Neural cell (in vitro differentiated cells): ENCODE measurements around the gene TMEM237. TPM values are rescaled to one million over a fixed set of nuclear protein-coding genes. Genes with fewer than 3 reads are reported as not detected.

Experiments used
- H2AFZ ChIP-seq: fragments of 200-600, 300-800 bp; sonication (generic), shearing (Covaris generic); 2 replicates; pipeline ENCODE4 v1.6.0; 2014; ENCODE audit warnings: low read depth, mild to moderate bottlenecking, antibody characterized with exemption, low read length, moderate library complexity
- H3F3A ChIP-seq: fragments of 200-600 bp; shearing (Covaris generic); 2 replicates; pipeline ENCODE4 v1.6.1; 2016; ENCODE audit warnings: mild to moderate bottlenecking, moderate library complexity, mixed read lengths, antibody characterized with exemption, low read length; ENCODE audit not compliant: insufficient read depth, poor library complexity, severe bottlenecking
- H3K27ac ChIP-seq: fragments of 200-600, 300-800 bp; sonication (generic), shearing (Covaris generic); 2 replicates; pipeline ENCODE4 v1.5.1; 2014; ENCODE audit warnings: mild to moderate bottlenecking, low read length, moderate library complexity
- H3K27me3 ChIP-seq: fragments of 300-800, 200-600 bp; sonication (generic), shearing (Covaris generic); 2 replicates; pipeline ENCODE4 v1.6.0; 2014; ENCODE audit warnings: mild to moderate bottlenecking, low read depth, low read length, moderate library complexity; ENCODE audit not compliant: insufficient read depth
- H3K36me3 ChIP-seq: fragments of 300-800, 200-600 bp; sonication (generic), shearing (Covaris generic); 2 replicates; pipeline ENCODE4 v1.5.1; 2014; ENCODE audit warnings: mild to moderate bottlenecking, antibody characterized with exemption, low read length, moderate library complexity; ENCODE audit not compliant: insufficient read depth
- H3K4me2 ChIP-seq: fragments of 300-800, 200-600 bp; sonication (generic), shearing (Covaris generic); 2 replicates; pipeline ENCODE4 v1.6.0; 2014; ENCODE audit warnings: mild to moderate bottlenecking, low read length
- H3K4me3 ChIP-seq: fragments of 300-800, 200-600 bp; sonication (generic), shearing (Covaris generic); 2 replicates; pipeline ENCODE4 v1.5.1; 2014; ENCODE audit warnings: mild to moderate bottlenecking, low read length, moderate library complexity
- H3K79me2 ChIP-seq: fragments of 200-600 bp; shearing (Covaris generic); replicated peaks from 2 replicates; pipeline ENCODE4 v1.6.0; 2014; ENCODE audit warnings: mild to moderate bottlenecking, low read length, moderate library complexity; ENCODE audit not compliant: insufficient read depth
- H3K9ac ChIP-seq: fragments of 300-800, 200-600 bp; sonication (generic), shearing (Covaris generic); 2 replicates; pipeline ENCODE4 v1.6.1; 2016; ENCODE audit warnings: mild to moderate bottlenecking, low read length, mixed read lengths
- H3K9me2 ChIP-seq: fragments of 200-600 bp; shearing (Covaris generic); 2 replicates; pipeline ENCODE4 v1.6.1; 2016; ENCODE audit warnings: mild to moderate bottlenecking, low read length, mixed read lengths; ENCODE audit not compliant: insufficient read depth
- H3K9me3 ChIP-seq: fragments of 200-600, 300-800 bp; sonication (generic), shearing (Covaris generic); 2 replicates; pipeline ENCODE4 v1.6.1; 2016; ENCODE audit warnings: mild to moderate bottlenecking, mixed run types, low read length, moderate library complexity, mixed read lengths
- H4K20me1 ChIP-seq: fragments of 200-600 bp; shearing (Covaris generic); 2 replicates; pipeline ENCODE4 v1.6.1; 2016; ENCODE audit warnings: mild to moderate bottlenecking, mixed run types; ENCODE audit not compliant: insufficient read depth
- EP300 ChIP-seq: fragments of 450-650 bp; conservative IDR thresholded peaks from 2 replicates; pipeline ENCODE4 v1.6.1; 2014; ENCODE audit warnings: antibody characterized with exemption, mild to moderate bottlenecking, moderate library complexity; ENCODE audit not compliant: poor library complexity, severe bottlenecking
- EZH2 ChIP-seq: fragments of 200-600, 300-800 bp; shearing (Covaris generic), sonication (generic); IDR thresholded peaks from 2 replicates; pipeline ENCODE4 v1.6.1; 2014; ENCODE audit warnings: antibody characterized with exemption, low read length, borderline replicate concordance, mild to moderate bottlenecking; ENCODE audit not compliant: insufficient read depth, poor library complexity, severe bottlenecking
- MXI1 ChIP-seq: fragments of 450-650 bp; conservative IDR thresholded peaks from 2 replicates; pipeline ENCODE4 v1.6.1; 2014; ENCODE audit warnings: antibody characterized with exemption, mild to moderate bottlenecking; ENCODE audit not compliant: poor library complexity, severe bottlenecking
- POLR2AphosphoS5 ChIP-seq: IDR thresholded peaks from 2 replicates; pipeline ENCODE4 v1.6.1; 2012
- RAD21 ChIP-seq: fragments of 450-650 bp; conservative IDR thresholded peaks from 2 replicates; pipeline ENCODE4 v1.6.1; 2014; ENCODE audit warnings: antibody characterized with exemption, mild to moderate bottlenecking, moderate library complexity
- SMC3 ChIP-seq: fragments of 450-650 bp; conservative IDR thresholded peaks from 2 replicates; pipeline ENCODE4 v1.6.1; 2014; ENCODE audit warnings: antibody characterized with exemption, mild to moderate bottlenecking, moderate library complexity; ENCODE audit not compliant: poor library complexity
- TAF1 ChIP-seq: IDR thresholded peaks from 2 replicates; pipeline ENCODE4 v1.6.1; 2012; ENCODE audit warnings: low read depth
- polyA plus RNA-seq: library from polyadenylated mRNA; depleted of rRNA; stranded (reverse); fragments of >200 nt; gene quantifications from 2 replicates; pipeline ENCODE4 v1.2.3, GENCODE V29; 2014
- TF ChIP-seq, protein P1 (sequence below): IDR thresholded peaks from 2 replicates; pipeline ENCODE4 v1.6.1; 2012; ENCODE audit warnings: borderline replicate concordance
- TF ChIP-seq, protein P2 (sequence below): fragments of 450-650 bp; IDR thresholded peaks from 2 replicates; pipeline ENCODE4 v1.5.1; 2014; ENCODE audit warnings: antibody characterized with exemption, mild to moderate bottlenecking, moderate library complexity; ENCODE audit not compliant: poor library complexity, severe bottlenecking

The TMEM237 gene
- polyA plus RNA-seq, 1 donor from 2014 or later, result 58.7 TPM

GRCh38 chr2:201630577-201630976 lies 12.7 kb downstream of the TMEM237 start:
- H2AFZ ChIP-seq, result no peak overlapping the region
- H4K20me1 ChIP-seq, result no peaks in the 10 kb centered on the region
- no peak overlapping the region for H3K9ac ChIP-seq
- H3K36me3 ChIP-seq, result peaks cover 10% of the 10 kb centered on the region
- no peaks in the 10 kb centered on the region for H3K79me2 ChIP-seq
- H3K4me2 ChIP-seq, result no peak overlapping the region
- H3K9me3 ChIP-seq, result no peaks in the 10 kb centered on the region
- H3K27ac ChIP-seq, result no peak overlapping the region
- no peaks in the 10 kb centered on the region for H3K27me3 ChIP-seq
- H3F3A ChIP-seq, result no peaks in the 10 kb centered on the region
- TF ChIP-seq POLR2AphosphoS5 (no peak), MXI1 (no peak), EZH2 (no peak), TAF1 (no peak), SMC3 (no peak), EP300 (no peak), RAD21 (no peak)
- TF ChIP-seq, protein P1, sequence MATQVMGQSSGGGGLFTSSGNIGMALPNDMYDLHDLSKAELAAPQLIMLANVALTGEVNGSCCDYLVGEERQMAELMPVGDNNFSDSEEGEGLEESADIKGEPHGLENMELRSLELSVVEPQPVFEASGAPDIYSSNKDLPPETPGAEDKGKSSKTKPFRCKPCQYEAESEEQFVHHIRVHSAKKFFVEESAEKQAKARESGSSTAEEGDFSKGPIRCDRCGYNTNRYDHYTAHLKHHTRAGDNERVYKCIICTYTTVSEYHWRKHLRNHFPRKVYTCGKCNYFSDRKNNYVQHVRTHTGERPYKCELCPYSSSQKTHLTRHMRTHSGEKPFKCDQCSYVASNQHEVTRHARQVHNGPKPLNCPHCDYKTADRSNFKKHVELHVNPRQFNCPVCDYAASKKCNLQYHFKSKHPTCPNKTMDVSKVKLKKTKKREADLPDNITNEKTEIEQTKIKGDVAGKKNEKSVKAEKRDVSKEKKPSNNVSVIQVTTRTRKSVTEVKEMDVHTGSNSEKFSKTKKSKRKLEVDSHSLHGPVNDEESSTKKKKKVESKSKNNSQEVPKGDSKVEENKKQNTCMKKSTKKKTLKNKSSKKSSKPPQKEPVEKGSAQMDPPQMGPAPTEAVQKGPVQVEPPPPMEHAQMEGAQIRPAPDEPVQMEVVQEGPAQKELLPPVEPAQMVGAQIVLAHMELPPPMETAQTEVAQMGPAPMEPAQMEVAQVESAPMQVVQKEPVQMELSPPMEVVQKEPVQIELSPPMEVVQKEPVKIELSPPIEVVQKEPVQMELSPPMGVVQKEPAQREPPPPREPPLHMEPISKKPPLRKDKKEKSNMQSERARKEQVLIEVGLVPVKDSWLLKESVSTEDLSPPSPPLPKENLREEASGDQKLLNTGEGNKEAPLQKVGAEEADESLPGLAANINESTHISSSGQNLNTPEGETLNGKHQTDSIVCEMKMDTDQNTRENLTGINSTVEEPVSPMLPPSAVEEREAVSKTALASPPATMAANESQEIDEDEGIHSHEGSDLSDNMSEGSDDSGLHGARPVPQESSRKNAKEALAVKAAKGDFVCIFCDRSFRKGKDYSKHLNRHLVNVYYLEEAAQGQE, result no peak
- TF ChIP-seq, protein P2, sequence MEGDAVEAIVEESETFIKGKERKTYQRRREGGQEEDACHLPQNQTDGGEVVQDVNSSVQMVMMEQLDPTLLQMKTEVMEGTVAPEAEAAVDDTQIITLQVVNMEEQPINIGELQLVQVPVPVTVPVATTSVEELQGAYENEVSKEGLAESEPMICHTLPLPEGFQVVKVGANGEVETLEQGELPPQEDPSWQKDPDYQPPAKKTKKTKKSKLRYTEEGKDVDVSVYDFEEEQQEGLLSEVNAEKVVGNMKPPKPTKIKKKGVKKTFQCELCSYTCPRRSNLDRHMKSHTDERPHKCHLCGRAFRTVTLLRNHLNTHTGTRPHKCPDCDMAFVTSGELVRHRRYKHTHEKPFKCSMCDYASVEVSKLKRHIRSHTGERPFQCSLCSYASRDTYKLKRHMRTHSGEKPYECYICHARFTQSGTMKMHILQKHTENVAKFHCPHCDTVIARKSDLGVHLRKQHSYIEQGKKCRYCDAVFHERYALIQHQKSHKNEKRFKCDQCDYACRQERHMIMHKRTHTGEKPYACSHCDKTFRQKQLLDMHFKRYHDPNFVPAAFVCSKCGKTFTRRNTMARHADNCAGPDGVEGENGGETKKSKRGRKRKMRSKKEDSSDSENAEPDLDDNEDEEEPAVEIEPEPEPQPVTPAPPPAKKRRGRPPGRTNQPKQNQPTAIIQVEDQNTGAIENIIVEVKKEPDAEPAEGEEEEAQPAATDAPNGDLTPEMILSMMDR, result no peak
- no peak overlapping the region for H3K4me3 ChIP-seq
- H3K9me2 ChIP-seq, result no peaks in the 10 kb centered on the region

GRCh38 chr2:201628545-201628944 lies 14.8 kb downstream of the TMEM237 start:
- Histone ChIP-seq H3K36me3 (peaks cover 15% of the 10 kb centered on the region), H2AFZ (no peak overlapping the region)
- TF ChIP-seq, protein P1, result no peak
- TF ChIP-seq EP300, result no peak
- TF ChIP-seq SMC3, result no peak

More at GRCh38 chr2:201628545-201628944, 14.8 kb downstream of the TMEM237 start:
- Histone ChIP-seq H3K9me3 (no peaks in the 10 kb centered on the region), H3K27me3 (no peaks in the 10 kb centered on the region), H3K79me2 (no peaks in the 10 kb centered on the region), H3K9me2 (no peaks in the 10 kb centered on the region), H4K20me1 (no peaks in the 10 kb centered on the region), H3K9ac (no peak overlapping the region), H3K27ac (no peak overlapping the region), H3K4me3 (no peak overlapping the region), H3K4me2 (no peak overlapping the region), H3F3A (no peaks in the 10 kb centered on the region)
